ENCODE results near the gene SERPINA10.
"Not testable (repeated sequence)": the region's sequence is repeated elsewhere in the genome, so short reads cannot be mapped to it uniquely, and the experiment has no call there.

Gene SERPINA10

DNA sequence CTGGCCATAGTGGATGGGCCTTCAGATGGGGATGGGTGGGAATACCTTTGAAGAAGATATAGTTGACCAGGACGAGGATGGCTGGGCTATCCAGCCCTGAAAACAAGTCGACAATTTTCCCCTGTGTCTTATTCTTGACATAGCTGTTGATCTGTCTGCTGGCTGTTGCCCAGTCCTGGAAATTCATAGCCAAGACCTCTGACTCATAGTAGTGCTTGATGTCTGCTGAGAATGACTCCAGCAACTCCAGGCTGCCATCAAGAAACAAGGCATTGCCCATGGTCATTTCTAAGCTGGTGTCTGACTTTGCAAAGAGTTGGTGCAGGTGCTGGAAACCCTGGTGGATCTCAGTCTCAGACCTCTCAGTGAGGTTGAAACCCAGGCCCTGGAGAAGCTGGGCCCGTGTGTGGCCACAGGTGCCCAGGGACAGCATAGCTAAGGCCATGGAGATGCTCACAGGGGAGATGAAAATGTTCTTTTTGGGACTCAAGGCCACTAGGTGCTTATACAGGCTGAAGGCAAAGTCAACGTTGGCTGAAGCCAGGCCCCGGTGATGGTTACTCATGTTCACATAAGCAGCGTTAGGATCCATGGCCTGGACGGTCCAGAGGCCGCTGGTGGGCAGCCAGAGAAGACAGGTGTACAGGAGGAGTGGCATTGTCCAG is 21.1 kb upstream of the SERPINA10 start:
- DNase-seq (ENCODE audit: low read depth) = no peak

DNA sequence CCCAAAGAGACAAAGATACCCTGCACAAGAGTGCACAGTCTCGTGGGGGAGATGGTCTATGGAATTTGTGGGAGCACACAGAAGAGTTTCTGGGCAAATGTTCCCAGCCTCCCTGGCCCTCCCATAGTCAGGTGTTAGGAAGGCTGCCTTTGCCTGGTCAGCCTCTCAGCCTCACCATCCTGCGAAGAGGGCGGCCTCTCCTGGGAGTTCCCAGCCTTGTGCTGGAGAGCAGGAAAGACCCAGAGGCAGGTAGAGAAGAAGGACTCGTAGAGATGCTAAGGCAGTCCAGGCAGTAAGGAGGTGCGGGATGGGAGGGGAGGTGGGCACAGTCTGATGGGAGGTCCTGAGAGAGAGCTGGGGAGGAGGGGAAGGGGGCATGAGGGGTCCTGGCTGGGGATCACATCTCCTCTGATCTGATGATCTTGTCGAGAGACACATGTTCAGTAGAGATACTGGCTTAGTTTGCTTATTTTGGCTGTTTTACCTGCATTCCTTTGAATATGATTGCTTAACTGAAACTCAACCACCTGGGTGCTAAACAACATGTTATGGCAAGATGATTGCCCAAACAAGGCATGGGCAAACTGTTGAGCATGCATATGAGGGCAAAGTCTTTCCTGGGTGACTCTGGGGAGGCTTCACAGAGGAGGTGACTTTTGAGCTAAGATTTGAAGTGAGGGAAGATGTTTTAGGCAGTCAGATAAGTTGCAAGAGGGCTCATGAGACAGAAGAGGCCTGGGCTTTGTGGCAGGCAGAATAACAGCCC is 19.6 kb upstream of the SERPINA10 start:
- DNase-seq (ENCODE audit: low read depth) = no peak

DNA sequence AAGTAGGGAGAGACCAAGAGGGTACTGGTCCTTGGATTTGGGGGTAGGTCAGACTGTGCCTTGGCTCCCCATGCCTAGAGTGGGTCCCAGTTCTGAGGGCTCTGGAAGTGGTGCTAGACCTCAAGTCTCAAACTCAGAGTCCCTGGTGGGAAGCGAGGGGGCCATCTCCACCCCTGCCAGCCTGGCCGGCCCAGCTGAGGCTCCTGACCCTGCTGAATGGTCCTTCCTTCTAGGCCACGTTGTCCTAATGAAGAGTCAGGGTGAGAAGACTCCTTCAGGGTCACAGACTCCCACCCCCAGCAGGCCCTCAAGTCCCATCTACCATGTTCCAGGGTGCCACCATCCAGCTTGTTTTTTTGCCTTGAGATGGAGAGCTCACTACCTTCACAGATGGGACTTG is 17.2 kb upstream of the SERPINA10 start:
- DNase-seq (ENCODE audit: low read depth) = no peak

DNA sequence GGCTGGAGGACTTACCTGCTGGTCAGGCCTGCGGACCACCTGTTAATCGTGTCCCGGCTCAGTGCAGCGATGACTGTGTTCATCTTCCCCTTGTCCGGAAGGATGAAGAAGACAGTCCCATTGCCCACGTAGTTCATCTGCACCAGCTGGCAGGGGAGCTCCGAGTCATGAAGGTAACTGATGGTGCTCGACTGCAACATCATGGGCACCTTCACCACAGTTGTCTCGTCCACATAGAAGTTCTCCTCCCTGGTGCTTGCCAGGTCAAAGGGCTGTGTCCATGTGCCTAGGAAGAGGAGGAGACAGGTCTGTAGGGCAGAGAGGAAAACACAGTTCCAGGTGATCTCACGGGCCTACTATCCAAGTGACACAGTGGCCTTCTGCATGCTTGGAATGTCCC is 16.7 kb upstream of the SERPINA10 start:
- no peak for DNase-seq (ENCODE audit: low read depth)

DNA sequence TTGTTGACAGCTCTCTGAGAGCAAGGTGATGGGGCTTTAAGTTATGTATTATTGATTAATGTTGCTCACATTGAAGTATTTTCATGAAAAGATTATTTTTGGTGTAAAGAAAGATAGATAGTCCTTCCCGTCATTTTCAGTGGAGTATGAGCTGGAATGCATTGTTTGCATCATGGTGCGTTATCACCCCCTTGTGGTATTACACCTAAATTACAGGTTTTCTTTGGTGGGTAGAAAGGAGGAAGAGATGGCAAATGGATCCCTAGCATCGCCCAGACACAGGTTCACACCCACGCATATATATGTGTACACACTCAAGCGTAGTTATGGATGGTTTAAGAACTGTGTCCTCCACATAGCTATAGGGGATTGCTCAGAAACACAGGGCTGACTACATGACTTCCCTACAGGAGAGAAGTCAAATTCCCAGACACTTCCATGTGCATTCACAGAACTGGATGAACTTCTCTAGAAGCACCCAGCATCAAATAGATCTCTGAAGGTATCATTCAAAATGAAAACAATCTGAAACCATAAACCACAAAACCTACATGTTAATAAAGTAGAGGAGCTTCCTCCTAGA is 14.4 kb upstream of the SERPINA10 start:
- no peak for DNase-seq (ENCODE audit: low read depth)

DNA sequence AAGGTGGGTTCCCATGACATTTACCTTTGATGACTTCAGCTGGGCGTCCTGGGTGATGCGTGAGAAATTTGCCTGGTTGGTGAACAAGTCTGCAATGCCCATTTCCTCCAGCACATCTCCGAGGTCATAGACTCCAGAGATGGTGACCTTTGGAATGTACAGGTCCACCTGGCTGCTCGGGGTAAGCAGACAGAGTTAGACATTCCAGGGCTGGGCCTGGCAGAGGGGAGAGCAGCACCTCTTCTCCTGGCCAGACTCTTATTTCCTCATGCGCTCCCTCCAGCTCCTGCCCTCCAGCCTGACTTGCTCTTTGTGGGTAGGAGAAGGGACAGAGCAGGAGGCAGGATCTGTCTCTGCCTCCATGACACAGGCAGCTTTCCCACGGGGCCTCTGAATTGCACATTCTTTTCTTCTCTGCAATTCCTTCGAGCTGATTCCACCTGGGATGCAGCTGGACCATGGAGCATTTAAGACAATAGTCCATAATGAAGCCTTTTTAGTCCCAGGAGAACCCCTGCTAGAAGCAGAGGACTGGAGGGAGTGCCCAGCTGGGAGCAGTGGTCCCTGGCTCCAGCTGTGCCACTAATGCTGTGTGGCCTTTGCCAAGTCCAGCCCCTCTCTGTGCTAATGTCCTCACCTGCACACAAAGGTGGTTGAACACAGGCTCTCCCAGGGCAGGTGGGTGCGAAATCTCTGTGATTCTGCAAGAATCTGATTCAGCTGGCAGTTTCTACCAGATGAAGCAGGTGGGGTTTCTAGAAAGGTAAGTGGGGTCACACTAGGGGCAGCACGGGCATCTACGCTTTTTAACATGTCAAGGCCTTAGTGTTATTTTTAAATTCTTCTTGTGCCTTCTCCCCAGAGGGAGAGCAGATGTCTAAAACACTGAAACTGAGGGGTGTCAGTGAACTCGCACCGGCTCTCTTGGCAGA is 13.2 kb upstream of the SERPINA10 start:
- no peak for DNase-seq (ENCODE audit: low read depth)

DNA sequence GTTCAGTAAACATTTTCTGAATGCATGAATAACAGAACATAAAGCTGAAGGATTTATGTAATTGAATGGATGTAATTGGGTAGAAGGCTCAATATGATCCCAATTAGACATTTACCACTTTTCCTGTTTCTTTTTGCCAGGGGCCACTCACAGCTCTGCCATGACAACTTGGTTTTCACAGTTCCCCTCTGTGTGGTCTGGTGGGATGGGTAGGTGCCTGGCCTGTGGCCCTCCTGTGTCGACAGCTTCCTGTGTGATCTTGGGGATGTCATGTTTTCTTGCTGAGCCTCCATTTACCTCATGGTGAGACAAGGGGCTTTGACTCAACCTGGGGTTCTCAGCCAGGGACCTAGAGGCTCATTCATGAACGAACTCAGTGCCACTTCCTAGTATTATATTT is 12.6 kb upstream of the SERPINA10 start:
- DNase-seq (ENCODE audit: low read depth) = no peak

DNA sequence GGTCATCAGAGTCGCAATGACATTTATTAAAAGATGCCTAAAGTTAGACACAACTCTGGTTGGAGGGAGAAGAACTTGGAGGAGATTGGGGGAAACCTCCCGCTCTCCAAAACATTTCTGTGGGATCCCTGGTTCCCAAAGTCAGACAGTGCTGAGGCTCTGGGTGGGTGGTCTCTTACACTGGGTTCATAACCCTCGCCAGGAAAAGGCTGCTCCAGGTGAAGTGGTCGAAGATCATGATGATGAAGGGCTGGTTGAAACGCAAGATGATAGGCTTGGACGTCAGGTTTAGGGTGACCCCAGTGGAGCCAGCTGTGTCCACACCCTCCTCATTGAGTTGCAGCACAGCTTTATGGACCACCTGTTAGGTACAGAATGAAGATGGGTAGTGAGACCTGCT is 11.2 kb upstream of the SERPINA10 start:
- DNase-seq (ENCODE audit: low read depth) = no peak

DNA sequence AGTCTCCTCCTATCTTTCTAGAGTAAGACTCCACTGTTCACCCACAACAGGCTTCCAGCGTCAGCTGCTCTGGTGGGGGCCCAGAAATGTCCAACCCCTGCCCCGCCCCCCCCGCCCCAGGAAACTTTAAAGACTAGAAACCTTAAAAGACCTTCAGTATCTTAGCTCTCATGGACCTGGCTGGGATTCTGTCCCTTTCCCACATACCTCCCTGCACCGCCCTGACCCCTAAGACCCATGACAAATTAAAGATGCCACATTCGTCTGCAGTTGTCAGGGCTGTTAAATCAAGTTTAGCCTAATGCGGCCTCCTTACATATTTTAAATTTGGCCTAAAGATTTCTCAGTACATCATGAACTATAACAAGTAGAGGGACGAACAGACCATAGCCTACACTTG is 10.0 kb upstream of the SERPINA10 start:
- no peak for DNase-seq (ENCODE audit: low read depth)

DNA sequence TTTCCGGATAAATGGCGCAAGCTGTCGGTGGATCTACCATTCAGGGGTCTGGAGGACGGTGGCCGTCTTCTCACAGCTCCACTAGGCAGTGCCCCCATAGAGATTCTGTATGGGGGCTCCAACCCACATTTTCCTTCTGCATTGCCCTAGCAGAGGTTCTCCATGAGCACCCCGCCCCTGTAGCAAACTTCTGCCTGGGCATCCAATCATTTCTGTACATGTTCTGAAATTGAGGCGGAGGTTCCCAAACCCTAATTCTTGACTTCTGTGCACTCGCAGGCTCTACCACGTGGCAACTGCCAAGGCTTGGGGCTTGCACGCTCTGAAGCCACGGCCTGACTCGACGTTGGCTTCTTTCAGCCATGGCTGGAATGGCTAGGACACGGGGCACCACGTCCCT is 5.1 kb upstream of the SERPINA10 start:
- no peak for DNase-seq (ENCODE audit: low read depth)

DNA sequence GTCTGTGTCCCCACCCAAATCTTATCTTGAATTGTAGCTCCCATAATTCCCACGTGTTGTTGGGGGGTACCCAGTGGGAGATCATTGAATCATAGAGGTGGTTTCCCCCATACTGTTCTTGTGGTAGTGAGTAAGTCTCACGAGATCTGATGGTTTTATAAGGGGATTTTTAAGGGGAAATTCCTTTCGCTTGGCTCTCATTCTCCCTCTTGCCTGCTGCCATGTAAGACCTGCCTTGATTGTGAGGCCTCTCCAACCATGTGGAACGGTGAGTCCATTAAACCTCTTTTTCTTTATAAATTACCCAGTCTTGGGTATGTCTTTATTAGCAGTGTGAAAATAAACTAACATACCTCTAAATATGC is 3.1 kb upstream of the SERPINA10 start:
- DNase-seq (ENCODE audit: low read depth) = not testable (repeated sequence)

DNA sequence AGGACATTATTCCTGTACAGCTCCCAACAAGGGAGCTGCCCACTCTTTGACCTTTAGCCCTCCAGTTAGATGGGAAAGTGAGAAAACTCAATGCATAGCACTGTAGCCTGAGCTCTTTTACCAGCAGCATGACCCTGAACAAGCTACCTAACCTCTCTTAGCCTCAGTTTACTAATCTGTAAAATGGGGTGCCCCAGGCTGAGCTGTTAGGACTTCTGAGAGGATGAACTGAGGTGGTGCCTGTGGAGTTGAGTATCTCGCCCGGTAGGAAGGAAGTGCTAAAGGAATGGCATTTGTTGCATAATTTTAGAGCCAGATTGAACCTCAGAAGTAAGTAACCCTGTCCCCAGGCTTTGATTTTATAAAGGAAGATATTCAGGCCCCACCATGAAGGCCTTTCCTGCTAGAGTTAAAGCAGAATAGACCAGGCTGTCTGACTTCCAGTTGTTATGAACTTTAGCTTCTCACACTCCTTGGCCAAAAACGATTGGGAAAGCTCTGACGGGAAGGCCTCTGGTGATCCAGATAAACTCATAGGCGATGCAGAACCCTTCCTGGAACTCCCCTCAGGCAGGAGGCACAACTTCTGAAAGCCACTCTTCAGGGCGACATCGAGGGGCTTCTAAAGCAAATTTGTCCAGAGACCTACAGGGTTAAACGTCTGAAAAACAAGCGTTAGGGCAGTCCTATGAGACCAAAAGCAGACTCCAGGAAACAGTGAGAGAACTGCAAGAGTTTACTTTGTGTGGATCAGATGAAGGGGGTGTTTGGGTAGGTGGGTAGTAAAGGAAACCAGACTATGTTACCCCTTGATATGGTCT is 2.5 kb upstream of the SERPINA10 start:
- no peak for DNase-seq (ENCODE audit: low read depth)

DNA sequence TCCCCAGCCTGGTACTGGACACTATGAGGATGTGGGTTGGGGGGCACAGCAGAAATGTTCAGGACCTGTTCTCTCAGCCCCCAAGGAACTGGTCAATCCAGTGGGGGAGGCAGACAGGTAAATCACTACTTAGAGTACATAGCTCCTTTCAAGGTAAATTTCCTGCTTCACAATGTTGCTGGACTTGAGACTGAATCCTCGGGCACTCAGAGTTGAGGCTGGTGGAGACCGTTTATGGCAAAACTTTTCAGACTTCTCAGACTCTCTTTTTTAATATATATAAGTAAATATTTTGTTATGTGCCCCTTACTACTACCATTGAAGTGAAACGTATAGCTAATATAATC is 483 bp upstream of the SERPINA10 start:
- DNase-seq (ENCODE audit: low read depth) = no peak

DNA sequence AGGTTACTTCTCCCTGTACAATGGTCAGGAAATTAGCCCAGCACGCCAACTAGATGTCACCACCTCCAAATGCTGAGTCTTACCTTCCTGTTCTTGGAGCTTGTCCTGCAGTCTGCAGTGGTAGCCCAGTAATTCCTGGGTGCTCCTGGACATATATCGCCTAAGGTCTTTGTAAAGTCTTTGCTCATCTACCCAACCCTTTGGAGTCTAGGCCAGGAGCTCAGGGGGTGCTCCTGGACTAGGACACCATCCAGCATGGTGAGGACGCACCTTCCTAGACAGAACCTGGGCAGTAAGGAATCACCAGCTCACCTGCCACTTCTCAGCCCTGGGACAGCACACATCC is 569 bp downstream of the SERPINA10 start:
- DNase-seq (ENCODE audit: low read depth) = no peak

DNA sequence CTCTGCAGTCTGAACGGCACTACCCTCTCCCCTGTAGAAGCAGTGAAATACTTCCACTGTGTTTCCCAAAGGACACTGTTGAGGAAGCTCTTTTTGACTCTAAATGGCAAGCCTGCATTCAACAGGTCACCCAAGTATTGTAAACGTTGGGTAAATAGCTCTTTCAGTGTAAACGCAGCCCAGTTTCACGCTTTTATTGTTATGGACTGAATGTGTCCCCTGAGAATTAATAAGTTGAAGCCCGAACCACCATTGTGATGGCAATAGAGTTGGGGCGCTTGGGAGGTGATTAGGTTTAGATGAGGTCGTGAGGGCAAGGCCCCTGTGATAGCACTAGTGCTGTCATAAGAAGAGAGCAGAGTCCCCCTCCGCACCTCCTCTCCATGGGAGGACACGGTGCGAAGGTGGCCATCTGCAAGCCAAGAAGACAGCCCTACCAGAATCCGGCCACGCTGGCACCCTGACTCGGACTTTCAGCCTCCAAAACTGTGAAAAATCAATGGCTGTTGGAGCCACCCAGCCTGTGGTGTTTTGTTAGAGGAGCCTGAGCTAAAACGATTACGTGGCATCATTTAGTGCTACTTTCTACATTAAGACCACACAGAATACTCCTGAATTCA is 1.1 kb downstream of the SERPINA10 start:
- no peak for DNase-seq (ENCODE audit: low read depth)

DNA sequence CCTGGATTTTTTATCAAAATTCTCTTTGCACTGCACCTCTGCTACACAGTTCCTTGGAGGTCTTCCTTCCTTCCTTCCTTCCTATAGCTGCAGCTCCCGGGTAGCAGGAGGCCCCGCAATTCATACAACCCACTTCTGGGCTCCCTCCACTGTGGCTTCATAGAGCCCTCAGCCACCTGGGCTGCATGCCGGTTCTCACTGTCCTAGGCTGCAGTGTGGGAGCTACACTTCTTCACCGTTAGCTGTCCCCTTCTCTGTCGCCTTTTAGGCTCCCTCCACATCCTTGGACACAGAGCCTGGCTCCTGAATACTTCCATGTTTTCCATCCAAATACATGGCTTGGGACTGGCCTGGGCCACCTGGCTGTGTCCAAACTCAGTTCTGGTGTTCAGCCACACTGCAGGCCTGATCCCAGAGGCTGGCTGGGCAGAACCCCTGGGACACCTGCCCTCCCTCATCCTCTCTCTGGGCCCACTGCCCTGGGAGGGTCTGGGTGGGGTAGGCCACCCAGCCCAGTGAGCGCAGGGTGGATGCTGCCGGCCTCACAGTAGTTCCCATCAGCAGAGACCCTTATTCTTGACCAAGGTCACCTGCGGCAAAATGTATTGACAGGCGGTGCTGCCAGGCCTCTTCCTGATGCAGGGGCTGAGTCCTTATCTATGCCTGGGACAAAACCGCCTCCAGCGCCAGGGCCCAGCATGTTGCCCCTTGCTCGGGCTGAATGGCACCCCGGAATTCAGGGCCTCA is 1.7 kb downstream of the SERPINA10 start:
- no peak for DNase-seq (ENCODE audit: low read depth)

DNA sequence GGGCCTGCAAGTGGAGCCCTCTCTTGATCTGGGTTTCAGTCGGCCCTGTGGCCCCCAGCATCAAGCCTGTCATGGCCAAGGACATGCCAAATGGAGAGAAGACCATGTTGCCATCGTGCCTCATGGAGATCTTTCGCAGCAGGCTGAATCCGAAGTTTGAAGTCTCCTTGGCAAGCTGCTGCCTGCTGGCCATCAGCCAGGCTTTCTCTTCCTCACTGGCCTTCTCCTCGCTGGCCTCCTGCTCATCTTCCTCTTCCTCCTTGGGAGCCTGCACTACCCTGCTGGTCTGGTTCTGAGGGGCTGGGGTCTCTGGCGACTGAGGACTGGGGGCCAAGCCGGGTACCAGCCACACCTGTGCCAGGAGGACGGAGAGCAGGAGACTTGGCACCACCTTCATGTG is 2.9 kb downstream of the SERPINA10 start:
- DNase-seq (ENCODE audit: low read depth) = no peak

DNA sequence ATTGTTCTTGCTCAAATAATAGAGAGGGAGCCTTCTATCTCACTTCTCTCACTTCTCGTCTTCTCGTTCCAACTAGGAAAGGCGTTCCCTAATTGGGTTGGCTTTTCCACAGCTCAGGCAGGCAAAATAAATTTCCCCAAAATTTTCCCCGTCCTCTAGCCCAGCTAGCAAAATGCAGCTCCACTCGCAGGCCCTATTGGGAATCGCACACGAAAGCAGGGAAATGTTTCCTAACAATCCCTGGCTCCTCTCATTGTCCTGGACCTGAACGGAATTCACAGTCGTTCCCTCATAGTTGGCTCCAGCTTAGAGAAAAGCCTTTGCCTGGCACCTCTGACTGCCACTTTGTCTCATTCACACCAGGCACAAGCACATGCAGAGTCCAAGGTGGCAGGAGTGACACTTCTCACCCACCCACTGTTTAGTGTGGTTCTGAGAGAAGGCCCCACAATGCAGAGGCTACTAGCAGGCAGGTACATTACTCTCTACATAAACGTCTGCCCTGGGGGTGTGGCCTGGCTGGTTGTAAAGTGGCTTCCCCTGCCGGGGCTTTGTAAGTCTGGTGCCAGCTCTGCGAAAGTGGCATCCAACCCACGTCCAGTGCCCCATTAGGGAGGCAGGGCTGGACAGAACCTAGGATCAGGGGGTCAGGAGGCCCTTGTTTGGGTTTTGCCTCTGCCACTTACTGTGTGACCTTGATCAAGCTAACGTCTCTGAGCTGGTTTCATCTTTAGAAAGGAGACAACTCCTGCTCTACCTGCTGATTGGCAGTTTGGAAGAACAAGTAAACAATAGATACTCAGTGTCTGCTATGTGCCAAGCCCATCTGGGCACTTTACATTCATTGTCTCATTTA is 4.2 kb downstream of the SERPINA10 start:
- DNase-seq (ENCODE audit: low read depth) = no peak

DNA sequence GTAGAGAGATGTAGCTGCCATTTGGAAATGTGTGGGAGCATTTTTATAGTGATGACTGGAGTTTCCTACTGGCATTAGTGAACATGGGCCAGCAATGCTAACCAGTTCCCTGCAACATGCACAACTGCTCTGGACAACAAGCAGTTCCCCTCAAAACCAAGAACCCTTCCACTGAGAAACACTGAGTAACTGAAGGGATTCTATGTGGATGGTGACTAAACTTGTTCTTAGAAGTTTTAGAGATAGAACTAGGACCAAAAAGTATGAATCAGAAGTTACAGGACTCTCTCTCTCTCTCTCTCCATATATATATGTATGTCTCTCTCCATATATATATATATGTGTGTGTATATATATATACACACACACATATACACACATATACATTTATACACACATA is 7.9 kb downstream of the SERPINA10 start:
- DNase-seq (ENCODE audit: low read depth) = no peak

DNA sequence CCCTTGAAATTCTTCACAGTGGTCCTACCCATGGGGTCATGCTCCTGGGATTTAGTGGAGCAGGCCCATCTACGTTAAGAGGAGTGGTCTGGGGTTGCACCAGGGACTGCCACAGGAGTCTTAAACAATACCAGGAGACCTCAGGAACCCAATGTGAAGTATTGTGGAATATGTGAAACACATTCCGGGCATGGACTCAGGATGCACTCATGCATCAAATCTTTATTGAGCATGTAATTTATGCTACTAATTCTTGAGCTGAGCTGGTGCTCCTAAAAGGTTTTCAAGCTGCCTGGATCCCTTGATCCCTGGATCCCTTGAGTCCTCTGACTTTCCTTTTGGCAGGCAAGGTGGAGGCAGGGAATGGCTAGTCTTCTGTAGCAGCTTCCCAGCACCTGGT is 8.8 kb downstream of the SERPINA10 start:
- DNase-seq (ENCODE audit: low read depth) = no peak

All from GM04504 (cell line).